NCI-H226 (cell line): ENCODE data around the gene GSG1L.

Experiments
- DNase-seq: peaks from one replicate; pipeline ENCODE4 v3.0.0-alpha.2; 2015

The GSG1L gene

DNA sequence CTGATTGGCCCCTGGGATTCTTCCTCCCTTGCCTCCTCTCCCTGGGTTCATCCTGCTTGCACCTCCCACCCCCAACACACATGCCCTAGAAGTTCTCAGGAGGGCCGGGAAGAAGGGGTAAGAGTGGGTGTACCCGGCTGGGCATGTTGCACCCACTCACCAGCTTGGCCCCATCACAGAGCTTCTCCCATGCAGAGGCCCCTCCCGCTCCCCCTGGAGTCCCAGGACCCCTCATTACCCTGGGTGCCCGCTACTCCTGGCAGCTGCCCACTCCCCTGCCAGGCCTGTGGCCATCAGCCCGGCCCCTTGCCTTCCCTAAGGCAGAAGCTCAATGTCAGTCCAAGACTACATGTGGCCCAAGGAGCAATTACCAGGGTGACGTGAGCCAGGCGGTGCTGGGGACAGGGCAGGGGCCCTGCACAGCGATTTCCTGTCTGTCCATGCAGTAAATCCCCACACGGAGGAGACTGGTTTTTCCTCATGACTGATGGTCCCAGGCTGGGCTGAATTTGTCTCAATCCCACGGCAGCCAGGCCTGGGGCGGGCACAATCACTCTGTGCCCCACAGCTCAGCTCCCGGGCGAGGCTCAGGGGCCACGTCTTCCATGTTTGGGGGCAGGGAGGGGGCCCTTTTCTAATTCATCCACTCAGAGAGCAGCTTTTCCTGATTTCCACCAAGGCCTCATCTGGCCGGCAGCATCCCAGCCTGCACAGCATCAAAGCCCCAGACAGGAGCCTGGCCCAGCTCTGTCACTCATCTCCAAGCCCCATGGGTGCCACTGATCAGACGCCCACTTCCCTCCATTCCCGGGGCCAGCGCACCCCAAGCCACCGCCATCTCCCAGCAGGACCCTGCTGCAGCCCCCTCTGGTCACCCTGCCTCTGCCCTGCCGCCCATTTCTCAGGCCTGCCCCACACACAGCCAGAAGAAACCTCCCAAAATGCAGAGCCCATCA lies 278.9 kb downstream of the GSG1L start:
- no peak for DNase-seq

DNA sequence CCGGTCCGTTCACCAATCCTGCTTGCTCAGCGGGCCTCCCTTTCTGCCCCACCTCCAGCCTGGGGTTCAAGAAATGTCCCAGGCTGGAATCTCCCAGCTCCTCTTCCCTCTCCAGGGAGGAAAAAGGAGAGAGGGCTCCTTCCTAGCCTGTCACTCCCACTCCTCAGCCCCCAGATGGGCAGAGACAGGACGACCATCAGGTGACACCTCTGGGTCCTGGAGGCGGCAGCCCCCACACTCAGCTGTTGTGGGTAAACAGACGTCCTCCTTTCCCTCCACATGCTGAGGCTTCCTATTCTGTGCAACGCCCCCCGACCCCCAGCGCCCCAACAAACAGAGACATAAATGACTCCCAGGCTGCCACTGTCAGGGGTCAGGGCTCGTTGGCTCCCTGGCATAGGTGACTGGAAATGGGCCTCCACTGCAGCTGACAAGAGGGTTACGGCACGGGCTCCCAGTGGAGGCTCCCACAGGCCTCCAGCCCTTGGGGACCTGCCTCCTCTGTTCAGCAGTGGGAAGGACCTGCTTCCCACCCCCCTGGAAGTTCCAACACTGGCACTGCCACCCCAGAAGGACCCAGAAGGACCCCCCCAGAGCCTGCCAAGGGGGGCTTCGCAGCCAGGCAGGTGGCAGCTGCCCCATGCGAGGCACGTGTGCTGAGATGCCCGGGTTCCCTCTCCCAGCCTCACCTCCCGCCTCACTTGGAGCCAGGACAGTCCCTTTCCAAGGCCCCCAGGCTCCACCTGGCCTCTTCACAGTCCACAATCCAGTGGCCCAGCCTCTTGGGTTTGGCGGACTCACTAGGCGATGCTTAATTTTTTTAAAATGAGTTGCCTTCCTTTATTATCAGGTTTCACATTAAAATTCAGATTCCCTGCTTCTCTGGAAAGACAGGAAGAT lies 281.3 kb downstream of the GSG1L start:
- DNase-seq: no peak

DNA sequence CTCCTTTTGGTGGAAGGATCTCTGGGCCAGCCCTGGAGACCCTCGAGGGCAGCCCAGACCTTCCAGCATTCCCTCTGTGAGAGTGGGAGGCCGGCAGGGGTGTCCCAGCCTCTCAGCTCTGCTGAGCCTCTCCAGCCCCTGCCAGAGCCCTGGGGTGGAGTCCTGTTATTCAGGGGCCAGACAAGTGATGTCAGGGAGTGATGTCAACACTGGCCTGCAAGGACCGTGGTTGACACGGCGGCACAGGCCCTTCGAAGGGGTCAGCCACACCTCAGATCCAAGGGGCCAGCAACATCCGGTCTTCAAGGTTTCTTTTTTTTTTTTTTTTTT lies 282.4 kb downstream of the GSG1L start:
- DNase-seq: no peak

DNA sequence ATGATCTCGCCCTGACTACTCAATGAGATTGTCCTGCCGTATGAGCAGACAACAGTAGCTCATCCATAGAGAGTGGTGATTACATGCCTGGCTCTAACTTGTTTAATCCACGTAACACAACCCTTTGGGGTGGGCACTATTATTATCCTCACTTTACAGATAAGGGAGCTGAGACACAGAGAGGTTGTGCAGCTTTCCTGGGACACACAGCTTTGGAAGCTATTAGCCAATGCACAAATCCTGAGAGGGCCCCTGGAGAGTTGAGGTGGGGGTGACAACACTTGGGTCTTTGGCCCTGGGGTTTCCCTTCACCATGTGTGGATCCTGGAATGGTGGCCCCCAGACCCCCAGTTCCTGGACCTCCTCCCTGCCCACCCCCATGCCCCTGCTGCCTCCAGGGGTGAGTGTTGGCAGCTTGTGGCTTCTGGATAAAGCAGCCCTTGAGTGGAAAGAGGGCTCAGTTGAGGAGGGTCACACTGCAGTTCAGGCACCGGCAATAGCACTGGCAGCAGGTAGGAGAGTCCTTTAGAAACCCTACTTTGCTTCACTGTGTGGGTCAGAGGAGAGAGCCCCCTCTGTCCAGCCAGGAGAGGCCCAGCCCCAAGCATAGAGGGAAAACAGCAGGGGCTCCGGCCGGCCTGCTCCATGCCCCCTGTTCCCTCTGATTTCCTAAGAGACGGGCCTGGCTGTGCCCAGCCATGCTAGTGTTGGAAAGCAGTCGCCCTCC lies 282.9 kb downstream of the GSG1L start:
- no peak for DNase-seq

DNA sequence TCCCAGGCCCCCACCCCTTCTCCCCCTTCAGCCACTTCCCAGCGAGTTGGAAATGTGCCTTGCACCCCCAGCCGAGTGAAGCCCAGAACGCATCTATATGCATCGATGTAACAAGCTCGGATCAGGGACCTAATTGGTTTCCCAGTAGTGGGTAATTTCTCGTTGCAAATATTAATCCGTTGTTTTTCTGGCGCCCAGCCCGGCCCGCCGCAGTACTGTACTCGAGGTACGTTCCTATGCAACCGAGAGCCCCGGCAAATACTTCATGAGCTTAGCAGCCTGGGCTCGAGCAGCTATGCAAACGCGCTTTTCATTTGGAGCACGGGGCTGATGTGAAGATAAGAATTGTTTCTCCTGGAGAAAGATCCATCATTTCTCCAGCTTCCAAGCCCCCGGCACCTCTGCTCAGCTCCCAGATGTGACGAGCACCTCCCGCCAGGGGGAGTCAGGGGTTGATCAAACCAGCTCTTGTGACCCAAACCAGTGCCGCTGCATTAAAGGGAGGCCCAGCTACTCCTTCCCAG lies 283.8 kb downstream of the GSG1L start:
- DNase-seq: no peak

DNA sequence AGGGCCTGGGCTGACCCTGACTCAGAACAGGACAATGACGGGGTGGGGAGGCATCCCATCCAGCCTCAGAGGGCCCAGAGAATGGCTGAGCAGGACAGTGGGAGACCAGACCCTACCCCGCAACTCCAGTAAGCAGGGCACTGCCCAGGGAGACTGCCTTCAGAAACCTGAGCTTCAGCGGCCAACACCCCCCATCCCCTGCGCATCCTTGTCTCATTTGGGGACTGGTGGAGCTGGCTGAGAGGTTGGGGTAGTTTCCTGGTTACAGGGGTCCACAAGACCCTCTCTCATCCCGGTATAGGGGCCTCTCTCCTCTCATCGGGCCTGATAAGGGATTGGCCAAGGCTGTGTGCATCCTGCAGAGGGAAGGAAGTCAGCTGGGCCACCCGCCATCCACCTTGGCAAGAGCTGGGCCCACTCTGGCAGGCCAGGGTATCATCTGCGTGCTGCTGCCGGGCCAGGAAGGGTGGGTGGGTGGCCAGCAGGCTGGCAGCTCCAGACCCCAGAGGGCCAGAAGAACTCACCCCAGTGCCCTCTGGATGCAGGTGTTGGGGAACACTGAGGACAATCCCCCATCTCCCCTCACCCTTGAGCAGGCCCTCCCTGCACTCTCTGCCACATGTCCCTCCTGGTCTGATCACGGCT lies 284.5 kb downstream of the GSG1L start:
- no peak for DNase-seq

DNA sequence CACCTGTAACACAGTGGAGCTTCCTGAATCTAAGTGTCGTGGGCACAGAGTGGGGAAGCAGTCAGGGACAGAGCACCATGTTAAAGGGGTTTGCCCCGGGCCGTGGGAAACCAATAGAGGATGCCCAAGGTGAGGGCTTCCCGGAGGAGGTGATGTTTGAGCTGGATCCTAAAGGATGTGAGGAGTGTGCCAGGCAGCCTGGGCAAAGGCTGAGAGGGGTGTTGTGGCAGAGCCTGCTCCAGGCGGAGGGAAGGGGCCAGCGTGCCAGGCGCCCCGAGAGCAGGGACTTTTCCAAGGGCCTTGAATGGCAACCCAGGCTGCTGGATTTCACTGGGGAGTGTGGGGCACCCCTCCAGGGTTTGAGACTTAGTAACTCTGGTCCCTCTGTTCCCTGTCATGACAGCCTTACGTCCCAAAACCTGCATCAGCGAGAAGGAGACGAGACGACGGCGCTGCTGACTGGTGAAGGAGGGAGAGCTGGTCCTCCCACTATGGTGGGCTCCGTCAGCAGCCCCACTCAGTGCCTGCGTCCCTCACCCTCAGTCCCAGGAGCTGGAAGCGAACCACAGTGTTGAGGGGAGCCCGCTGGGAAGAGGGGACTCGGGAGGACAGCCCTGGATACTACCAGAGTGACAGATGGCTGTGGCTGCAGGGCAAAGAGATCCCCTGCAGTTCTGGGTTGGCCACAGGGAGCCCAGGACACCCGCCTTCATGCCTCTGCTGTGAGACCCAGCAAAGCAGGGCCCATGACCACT lies 285.2 kb downstream of the GSG1L start:
- DNase-seq: no peak

DNA sequence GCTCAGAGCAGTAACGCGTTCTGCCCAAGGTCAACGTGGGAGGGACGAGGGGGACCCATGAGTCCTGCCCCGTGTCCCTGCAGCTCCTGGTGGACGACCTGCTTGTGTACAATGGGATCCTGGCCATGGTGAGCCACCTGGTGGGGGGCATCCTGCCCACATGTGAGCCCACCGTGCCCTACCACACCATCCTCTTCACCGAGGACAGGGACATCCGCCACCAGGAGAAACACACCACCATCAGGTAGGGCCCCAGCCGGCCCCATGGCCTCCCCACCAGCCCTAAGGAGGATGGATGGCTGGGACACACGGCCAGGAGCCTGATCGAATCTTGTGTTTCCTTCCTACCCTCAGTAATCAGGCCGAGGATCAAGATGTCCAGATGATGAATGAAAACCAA lies 286.0 kb downstream of the GSG1L start:
- no peak for DNase-seq

DNA sequence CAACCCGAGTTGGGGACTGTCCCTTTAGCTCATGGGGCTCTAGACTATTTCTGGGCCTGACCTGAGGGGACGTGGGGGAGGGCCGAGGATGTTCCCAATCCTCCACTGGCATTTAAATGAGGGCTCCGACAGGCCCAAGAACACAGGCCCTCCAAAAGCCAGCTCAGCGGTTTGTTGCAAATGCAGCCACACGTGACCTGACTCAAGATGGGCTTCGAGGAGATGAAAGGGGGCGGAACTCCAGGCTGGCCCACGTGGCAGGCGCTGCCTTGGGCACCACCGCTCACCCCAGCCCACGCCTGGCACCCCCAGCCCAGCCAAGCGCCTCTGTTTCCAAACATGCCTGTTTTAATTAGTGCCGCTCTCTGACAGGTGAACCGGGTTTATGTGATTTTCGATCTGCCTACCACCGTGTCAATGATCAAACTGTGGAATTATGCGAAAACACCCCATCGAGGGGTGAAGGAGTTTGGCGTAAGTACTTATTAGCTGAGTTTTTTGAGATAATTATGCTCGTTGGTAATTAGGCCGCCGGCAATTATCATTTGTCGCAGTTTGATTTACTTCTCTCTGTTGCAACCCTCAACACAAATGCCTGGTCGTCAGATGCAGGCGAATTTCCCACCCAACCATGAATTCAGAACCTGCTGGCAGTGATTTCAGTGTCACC lies 286.8 kb downstream of the GSG1L start:
- DNase-seq: no peak

DNA sequence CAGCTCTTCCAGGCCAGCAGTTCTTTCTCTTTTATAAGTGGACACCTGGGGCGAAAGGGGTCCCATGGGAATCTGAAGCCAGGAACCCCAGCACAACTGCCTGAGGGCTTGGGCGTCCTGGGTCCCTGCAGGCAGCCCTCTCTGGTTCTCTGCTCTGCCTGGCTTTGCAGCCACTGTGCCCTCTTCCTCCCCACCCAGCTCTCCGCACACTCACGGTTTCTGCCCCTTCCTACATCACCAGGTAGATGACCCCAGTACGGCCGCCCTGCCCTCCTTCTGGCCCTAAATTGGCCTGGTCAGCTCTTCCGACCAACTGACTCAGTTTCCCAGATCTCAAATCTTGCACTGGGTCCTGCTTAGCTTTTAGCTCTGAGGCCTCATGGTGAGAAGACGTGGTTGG lies 288.3 kb downstream of the GSG1L start:
- no peak for DNase-seq

DNA sequence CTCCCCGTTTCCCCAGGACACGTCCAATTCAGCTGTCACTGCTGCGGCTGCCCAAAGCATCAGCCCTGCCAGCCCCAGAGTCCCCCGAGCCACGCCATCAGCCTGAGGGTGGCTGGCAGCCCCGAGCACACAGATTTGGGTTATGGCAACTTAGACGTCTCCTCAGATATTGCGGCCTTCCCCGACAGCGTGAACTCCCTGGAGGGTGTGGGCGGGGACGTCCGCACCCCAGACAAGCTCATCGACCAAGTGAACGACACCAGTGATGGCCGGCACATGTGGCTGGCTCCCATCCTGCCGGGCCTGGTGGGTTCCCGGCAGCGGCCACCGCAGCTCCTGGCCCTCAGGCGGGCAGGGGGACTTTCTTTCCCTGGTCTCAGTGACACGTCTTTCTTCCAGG lies 288.7 kb downstream of the GSG1L start:
- DNase-seq: no peak

DNA sequence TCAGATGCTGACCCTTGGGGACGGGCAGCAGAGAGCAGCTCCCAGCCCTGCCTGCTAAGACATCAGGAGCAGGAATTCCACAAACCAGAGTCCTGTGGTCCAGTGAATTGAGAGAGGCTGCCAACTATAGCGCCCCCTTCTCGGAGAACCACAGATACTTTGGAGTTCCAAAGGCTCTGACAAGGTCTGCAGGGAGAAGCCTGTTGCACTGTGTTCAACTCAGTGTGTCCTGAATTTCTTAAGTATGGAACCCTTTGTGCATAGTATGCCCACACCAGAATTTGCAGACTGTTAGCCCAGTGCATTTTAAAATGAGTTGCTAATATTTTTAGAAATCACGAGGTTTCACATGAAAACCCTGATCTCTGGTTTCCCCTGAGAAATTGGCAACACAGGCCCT lies 290.2 kb downstream of the GSG1L start:
- DNase-seq: no peak

DNA sequence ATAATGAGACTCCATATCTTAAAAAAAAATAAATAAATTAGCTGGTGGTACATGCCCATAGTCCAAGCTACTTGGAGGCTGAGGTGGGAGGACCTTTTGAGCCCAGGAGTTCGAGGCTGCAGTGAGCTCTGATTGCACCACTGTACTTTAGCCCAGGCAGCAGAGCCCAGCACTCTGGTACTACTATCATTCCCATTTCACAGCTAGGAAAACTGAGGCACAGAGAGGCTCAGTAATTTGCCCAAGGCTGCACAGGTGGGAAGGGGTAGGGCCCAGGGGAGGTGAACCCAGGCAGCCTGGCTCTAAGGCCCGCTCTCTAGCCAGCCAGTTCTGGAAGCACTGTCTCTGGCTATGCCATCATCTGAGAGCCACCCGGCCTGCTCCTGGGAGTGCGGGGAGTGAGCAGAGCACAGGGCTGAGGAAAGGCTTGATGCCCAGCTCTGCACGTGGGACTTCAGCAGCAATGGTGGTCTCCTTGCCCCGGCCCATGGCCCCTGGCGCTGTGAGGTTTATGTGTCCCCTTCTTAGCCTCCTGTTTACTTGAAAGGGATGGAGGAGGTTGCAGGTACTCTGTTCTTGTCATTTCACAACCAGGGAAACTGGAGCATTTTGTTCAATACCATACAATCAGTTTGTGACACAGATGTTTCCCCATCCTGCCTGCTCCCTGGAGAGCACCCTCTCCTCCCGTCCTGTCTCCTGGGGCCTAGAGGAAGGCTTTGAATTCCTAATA lies 291.3 kb downstream of the GSG1L start:
- DNase-seq: no peak

DNA sequence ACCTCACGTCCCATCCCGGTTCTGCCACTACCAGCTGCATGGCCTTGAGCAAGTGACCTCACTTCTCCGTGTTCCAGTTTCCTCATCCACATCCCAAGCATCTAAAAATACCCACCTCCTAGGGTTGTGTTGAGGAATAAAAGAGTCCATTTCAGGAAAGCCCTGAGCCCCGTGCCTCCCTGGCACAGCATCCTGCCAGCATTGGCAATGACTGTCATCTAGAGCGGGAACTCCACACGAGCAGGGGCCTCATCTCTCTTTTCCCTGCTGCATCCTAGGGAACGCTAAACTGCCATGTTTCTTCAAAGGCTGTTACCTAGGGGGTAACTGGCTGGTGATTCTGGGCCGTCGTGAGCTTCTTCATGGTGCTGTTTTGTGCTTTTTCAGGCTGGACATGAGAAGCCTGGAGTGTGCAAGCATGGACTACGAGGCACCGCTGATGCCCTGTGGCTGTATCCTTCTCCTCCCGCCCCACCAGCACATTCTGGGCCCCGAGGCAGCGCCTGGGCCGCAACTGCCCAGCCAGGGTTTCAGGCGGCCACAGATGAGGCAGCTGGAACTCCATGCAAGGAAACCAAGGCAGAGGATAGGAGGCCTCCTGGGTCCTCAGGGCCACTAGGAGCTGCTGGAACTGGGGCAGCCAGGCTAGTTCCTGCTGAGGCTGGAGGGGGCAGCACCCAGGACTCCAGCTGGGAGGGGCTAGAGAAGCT lies 292.2 kb downstream of the GSG1L start:
- DNase-seq: no peak

DNA sequence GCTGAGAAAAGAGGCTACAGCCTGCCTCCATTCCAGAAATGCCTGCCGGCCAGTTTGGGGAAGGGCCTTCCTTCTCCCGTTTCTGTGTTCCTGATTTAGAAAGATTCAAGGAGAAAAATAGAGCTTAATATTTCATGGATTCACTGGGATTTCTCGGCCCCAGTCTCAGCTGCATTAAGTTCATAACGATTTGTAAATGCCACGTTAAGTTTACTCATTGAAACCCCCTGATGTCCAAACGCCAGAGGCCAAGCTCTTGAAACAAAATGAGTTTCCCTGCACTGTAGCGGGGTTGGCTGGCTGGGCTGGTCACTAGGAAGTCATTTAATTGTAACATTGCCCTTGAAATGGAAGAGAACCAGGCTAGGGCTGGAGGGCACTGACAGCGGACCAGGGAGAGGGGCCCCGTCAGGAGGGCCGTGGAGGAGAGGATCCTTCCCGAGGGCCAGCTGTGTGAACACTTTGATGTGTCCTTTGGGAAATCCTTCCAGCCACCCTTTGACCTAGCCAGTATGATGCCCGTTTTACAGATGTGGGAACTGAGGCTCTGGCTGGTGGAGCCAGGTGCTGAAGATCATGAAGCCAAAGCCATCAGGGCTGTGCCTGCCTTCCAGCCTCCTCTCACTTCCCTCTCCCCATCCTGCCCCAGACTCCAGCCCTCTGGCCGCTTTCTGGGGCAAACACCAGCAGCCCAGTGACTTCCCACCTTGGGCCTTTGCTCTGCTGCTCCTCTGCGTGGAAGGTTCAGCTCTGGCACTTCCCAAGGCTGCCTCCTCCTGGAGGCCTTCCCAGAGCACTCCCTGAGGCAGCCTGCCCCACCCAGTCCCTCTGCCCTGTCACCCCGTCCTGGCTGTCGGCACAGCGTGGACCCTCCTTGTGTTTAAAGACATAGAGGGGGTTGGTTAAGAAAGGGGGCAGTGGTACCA lies 293.0 kb downstream of the GSG1L start:
- DNase-seq: no peak

DNA sequence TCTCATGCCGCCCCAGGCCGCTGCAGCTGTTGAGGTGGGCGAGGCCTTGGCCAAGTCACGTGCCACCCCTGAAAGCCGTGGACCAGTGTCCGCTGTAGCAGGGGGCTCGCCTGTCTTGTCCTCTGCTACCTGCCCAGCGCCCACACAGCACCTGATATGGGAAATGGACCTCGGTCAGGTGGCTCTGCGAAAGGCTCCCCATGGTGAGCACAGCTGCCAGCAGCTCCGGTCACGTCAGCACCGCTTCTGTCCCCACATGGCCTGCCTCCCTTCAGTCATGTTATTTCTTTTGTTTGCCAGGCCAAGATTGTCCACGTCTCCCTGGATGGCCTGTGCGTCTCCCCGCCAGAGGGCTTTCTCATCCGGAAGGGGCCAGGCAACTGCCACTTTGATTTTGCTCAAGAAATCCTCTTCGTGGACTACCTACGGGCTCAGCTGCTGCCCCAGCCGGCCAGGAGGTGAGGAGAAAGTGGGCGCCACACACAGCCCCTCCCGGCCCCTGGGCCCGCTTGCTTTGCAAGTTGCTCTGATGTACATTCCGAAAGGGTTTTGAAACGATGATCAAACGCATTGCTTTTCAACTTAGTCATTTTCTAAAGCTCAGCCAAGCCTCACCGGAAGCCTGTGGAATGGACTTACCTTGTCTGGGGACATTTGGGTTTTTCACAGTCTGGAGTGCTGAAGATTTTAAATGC lies 293.8 kb downstream of the GSG1L start:
- no peak for DNase-seq

DNA sequence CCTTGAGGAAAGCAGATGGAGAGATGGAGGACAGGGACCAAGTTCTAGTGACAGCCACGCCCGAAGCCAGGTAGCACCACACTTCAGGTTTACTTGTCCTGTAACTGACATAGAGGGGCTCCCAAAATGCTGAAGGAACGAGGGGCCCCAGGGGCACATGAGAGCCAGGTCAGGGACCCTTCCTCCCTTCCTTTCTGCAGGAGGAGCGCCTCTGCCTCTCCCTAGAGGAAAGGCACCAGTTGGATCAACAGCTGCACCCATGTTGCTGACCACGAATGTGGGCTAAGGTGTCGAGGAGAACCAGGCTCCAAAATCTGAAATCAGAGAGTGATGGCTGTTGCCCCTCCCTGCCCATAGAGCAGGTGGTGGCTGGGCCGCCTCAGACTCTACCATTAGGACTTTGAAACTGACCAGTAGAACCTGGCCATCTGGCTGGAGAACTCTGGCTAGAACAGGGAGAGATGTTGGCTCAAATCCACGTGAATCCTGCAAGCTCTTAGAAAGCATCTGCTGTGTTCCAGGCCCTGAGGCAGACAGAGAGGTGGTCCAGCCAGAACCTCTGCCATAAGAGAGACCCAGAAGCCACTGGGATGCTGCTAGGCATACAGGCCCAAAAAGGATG lies 294.8 kb downstream of the GSG1L start:
- no peak for DNase-seq
